HG03196 (cell line): ENCODE data around the gene PA2G4.
"Not testable (repeated sequence)": the region's sequence is repeated elsewhere in the genome, so short reads cannot be mapped to it uniquely, and the experiment has no call there.

Experiments used
- ATAC-seq: cut with Tn5 transposase; IDR thresholded peaks from one replicate; pipeline ENCODE4 v1.9.1; 2021; ENCODE audit not compliant: unreplicated experiment

PA2G4 gene

DNA sequence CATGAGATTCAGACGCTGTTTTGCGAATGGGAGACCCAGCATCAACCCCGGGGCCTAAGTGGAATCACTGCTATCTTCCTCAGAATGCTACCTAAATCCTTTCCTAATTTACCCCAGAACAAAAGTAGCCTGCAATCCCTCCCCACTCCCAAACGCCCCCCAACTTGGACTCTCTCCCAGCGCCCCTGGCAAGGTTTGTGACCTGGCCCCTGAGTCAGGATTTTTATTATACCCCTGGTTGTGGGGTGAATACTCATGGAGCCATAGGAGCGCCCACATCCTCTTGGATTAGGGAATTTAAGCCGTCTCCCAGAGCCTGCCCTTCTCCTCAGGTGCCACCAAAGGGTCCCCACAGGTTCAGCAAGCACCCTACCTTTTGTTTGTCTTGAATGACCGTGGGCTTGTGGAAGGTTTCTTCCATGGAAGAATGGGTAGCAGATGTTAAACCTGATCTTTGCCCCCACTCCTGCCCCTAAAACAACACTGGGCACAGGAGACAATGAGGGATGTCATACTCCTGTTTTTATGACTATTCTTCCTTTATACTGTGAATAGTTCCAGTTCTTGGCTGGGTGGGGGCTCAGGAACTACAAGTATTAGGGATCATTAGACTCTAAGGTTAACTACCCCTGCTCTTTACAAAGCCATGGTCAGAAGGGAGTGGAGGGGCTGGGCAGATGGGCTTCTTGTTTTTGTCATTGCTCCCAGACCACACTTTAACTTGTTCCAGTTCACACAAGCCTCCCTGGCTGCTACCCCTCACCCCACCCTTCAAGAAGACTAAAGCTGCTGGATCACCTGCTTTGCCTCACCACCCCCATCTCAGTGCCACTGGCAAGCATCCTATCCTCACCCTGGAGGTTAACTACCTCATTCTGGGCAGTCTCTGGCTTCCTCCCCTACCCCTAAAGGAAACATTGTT is 48.7 kb downstream of the PA2G4 start:
- no peak for ATAC-seq

DNA sequence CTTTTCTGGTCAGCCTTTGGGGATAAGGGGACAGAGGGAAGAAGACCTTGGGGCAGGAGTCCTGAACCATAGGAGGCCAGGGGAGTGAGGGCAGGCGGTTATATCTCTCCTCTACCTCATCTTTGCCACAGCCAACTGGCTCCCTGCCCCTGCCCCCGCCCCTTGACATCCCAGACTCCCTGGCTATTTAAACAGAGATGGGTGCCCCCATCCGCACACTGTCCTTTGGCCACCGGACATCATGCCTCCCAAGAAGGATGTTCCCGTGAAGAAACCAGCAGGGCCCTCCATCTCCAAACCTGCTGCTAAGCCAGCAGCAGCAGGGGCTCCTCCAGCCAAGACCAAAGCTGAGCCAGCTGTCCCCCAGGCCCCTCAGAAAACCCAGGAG is 49.3 kb downstream of the PA2G4 start:
- no peak for ATAC-seq

DNA sequence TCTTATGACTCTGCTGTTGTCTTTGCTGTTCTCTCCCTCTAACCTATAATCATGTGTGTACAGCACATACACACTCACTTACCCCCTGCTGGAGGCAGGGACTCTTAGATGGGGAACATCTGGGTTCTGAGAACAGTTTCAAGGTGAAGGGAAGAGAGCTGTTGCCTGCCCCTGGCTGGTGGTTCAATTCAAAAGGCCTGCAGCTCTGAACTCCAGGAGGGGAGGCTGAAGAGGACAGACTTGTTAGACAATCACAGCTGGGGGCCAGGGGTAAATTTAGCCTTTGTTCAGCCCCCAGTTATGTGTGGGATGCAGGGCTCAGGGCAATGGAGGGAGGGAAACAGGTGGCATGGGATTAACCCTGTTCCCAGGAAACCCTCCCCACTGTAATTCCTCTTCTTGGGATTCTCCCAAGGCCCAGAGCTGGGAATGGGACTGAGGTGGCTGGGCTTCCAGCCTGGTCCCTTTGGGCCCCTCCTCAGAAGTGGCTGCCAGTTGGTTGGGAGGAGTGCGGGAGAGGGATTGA is 50.0 kb downstream of the PA2G4 start:
- ATAC-seq = no peak

DNA sequence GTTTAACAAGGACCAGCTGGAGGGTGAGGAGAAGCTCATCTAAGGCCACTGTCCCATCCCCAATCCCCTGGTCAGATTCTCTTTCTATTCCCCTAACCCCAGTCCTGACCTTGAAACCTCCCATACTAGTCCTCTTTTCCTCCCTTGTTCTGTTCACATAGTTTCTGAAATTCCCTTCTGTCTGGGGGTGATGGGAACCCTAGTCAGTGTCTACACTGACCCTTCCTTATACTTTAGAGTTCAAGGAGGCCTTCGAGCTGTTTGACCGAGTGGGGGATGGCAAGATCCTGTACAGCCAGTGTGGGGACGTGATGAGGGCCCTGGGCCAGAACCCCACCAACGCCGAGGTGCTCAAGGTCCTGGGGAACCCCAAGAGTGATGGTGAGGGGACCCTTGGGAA is 50.5 kb downstream of the PA2G4 start:
- no peak for ATAC-seq

DNA sequence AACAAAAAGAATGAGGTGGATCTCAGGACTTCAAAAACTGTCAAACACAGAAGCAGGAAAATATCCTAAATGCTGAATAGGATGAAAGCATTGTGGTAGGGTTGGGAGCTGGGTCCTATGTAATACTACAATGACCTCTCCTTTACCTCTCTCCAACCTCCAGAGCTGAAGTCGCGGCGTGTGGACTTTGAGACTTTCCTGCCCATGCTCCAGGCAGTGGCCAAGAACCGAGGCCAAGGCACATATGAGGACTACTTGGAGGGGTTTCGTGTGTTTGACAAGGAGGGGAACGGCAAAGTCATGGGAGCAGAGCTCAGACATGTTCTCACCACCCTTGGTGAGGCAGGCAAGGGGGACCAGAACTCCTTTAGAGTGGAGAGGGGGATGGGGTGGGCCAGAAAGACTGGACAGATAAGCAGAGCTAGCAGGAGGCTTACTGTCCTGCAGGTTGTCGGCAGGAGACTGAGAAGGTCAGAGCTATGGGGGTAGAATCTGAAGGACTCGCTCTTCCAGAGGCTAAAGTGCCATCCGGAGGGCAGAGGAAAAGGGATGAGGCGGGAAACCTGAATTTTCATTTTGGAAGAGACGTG is 51.0 kb downstream of the PA2G4 start:
- no peak for ATAC-seq

DNA sequence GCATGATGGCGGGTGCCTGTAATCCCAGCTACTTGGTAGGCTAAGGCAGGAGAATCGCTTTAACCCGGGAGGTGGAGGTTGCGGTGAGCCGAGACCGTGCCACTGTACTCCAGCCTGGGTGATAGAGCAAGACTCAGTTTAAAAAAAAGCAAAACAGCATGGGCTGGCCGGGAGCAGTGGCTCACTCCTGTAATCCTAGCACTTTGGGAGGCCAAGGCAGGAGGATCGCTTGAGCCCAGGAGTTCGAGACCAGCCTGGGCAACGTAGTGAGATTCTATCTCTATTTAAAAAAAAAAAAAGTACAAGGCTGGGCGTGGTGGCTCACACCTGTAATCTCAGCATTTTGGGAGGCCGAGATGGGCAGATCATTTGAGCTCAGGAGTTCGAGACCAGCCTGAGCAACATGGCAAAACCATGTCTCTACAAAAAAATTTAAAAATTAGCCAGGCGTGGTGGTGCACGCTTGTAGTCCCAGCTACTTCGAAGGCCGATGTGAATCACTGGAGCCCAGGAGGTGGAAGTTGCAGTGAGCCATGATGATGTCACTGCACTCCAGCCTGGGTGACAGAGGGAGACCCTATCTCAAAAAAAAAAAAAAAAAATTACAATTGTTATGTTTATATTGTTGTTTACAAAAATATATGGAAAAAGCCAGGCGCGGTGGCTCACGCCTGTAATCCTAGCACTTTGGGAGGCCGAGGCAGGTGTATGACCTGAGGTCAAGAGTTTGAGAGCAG is 52.3 kb downstream of the PA2G4 start:
- ATAC-seq = not testable (repeated sequence)

DNA sequence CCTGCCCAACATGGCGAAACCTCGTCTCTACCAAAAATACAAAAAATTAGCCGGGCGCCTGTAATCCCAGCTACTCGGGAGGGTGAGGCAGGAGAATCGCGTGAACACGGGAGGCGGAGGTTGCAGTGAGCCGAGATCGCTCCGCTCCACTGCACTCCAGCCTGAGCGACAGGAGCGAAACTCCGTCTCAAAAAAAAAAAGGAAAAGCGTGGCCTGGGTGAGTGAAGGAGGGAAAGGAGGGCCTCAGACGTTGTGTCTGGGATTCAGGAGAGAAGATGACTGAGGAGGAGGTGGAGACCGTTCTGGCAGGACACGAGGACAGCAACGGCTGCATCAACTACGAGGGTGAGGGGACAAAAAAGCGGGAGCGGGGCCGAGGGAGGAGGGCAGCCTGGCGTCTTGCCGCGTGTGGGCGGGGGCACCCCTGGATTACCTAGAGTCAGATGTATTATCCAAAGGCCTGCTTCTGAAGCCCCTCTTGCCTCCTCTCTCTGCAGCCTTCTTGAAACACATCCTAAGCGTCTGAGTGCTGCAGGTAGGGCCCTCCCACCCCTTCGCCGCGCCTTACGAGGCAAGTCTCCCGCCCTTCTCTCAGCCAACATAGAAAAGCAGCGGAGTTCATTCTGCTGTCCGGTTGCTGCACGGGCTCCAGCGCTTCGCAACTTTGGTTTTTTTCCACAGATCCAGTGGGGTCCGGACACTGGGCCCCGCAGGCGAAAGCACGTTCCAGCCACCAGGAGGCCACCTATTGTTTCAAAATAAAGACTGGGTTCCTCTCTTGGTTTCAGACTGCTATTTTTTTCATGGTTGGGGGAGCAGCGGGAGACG is 53.1 kb downstream of the PA2G4 start:
- peak; percentile 24 for ATAC-seq

DNA sequence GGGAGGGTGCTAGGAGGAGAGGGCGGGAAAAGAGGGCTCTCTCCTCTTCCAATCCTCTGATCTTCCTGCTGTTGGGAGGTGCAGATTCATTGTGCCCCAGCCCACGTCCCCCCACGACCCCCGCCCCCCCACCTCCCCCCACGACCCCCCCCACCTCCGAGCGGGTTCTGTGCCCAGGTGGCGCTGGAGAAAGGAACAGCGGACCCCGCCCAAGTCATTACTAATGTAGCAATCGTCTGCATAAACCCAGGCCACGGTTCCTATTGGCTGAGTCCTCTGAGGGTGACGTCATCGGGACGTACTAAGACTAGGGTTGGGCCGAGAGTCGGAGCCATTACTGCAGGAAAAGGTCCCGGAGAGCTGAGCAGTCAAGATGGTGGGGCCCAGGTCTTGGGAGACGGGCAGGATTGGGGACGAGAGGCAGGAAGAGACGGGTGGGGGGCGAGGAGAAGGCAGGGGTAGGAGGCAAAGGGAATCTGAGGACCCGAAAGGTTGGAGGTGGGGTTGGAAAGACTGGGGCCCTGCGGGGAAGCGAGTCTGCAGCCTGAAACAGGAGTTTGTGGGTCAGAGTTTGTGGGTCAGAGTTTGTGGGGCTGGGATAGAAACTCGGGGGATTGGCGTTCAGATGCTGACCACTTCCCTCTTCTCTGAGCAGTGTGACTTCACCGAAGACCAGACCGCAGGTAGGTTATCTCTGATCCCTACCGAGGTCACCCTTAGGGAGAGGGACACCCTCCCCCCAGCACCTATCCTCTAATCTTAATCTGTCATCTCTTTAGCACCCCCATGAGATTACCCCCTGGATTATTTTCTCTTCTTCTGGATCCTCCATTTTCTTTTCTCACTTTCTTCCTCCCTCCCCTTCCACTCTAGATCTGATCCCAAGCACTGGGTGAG is 53.9 kb downstream of the PA2G4 start, which contains the start of gene MYL6:
Gene MYL6 (plus strand): TSS at position 331 of the 897 bp plus-strand sequence. CDS start 43 bp downstream, at position 374.
- peak; percentile 67 for ATAC-seq

DNA sequence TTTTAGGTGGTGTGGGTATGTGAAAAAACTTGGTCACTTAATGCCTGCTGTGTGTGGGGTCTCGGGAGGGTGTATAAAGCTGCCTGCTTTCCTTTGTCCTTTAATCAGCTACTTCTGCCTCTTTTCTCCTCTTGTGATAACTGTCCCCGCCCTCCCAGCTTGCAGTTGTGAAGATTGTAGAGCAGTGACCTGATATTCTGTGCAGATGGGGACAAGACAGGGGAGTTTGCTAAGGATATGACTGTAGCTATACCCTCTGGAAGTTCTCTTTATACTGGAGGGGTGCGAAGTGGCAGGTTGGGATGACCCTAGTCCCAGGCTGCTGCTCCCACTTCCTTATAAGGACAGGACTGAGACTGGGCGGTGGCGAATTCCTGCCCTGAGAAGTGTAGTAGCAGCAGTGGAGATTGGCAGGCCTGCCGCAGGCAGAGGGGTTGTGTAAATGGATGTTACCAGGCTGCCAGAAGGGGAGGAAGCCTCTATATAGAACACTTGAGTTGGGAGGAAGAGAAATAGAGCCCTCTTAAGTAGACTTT is 54.6 kb downstream of the PA2G4 start:
- ATAC-seq = no peak

DNA sequence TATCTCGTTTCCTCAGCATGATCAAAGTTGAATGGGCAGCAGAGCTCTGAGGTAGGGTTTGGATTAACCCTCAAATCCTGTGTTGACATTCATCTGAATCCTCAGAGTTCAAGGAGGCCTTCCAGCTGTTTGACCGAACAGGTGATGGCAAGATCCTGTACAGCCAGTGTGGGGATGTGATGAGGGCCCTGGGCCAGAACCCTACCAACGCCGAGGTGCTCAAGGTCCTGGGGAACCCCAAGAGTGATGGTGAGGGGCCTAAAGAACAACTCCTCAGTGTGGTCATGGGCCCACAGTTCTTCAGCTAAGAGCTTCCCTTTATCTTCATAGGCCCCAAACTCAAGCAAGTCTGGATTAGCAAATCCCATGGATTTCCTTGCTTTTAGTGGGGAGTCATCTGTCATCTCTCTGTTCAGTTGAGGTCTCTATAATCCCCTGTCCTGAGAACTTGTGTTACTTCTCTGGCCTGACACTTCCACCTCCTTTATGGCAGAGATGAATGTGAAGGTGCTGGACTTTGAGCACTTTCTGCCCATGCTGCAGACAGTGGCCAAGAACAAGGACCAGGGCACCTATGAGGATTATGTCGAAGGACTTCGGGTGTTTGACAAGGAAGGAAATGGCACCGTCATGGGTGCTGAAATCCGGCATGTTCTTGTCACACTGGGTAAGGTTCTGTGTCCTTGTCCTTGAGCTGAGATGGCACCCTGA is 55.3 kb downstream of the PA2G4 start:
- no peak for ATAC-seq

DNA sequence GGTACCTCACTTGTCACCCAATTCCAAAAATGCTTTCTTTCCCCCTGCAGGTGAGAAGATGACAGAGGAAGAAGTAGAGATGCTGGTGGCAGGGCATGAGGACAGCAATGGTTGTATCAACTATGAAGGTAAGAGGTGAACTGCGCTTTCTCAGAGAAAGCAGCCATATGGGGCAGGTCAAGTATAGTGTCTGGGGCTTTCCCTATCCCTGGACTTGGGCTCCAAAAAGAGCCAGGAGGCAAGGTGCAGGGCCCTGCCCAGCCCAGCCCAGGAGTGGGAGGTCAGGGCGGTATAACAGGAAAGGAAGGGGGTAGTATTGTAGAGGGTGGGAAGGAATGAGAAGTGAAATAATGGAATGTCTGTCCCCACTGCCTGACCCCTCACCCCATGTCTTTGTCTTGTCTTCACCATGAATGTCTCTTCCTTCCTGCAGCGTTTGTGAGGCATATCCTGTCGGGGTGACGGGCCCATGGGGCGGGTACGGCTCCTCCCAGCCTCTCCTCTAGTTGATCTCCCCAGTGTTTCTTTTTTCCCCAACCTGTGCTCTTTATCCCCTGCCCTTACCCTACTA is 55.9 kb downstream of the PA2G4 start:
- no peak for ATAC-seq

DNA sequence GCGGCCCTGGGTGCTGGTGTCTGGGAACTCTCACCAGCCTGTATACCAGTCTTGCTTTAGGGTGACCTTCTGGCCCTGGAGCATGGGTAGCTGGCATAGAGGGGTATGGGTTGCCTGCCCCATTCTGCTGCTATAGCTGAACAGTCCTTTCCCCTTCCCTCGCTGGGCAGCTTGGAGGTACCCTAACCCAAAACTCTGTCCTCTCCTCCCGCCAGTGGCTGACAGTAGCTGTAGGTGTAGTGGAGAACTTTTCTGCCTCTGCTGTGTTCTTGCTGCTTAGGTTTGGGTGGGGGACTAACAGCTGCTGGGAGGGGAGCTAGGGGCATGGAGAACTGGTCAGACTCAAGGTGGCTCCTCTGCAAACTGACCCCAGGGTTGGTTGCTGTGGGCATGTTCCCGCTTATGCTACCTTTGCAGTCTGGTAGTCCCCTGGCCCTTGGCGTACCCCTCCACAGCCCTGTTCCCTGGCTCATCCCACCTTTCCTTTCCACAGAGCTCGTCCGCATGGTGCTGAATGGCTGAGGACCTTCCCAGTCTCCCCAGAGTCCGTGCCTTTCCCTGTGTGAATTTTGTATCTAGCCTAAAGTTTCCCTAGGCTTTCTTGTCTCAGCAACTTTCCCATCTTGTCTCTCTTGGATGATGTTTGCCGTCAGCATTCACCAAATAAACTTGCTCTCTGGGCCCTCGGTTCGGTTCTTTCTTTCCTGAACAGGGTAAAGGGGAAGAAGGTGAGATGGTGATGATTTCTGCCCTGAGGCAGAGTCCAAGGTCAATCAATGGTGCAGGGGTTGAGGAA is 56.7 kb downstream of the PA2G4 start:
- no peak for ATAC-seq

DNA sequence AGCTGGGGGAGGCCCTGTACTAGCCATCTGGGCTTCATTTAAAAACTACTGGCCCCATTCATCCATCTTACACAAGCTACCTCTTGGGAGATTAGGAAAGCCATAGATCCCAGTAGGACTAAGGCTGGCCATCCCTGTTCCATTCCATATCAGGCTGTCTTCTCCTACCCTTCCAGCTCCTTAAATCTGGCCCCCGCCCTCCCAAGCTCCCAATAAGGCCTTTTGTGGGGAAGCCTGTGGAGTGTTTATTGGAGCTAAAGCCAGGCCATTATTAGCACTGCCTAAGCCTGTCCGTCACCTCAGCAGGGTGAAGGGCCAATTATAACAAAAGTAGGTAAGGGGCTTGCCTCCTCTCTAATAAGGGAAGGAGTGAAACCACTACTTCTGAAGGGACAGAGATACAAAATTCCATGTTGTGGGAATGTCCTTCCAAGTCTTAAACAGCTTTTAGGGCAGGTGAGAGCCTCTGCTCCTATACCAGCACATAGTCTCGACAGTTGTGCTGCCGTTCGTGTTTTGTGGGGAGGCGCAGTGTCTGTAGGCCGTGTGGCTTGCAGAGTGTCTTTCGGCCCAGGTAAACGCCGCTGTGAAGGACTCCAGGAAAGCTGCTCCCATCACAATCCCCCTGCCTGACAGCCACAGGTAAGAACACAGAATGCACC is 57.5 kb downstream of the PA2G4 start:
- ATAC-seq = no peak

DNA sequence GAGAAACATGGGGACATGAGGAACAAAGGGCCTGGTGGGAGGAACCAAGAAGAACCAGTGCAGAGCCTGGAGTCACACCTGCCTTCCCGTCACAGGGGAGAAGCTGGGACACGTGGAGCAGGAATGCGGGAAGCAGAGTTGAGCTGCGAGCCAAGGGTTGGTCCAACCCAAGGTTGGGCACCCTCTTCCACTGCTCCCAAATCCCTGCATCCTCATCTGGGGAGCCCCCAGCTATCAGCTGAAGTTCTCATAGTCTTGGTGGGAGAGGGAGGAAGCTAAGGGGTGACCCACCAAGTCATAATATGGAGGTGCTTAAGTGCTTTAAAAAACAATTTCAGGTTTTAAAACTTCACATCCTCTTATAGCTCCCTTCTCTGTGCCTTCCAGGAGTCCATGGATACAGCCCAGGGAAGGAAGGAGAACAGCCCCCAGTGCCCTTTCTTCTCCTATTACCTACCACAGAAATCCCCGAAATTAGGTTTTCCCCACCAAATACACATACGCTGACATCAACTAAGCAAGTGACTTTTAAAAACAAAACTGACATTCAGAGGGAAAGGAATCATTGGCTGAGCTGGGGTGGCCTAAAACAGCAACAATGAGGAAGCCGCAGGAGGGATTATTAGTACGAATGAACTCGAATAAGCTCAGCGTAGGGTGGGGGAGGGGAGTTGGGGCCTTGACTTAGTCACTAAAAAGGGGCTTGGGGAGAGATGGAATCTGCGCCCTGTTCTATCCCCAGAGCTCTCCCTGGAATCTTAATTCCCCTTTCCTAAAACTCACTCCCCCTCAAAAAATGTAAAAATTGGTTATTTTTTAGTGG is 58.3 kb downstream of the PA2G4 start:
- ATAC-seq = no peak
